GM12872 (cell line): ENCODE data around the gene SENP1.

ENCODE experiments used
- CTCF ChIP-seq: IDR thresholded peaks from 3 replicates; pipeline ENCODE4 v1.5.1; 2011; ENCODE audit warnings: low read depth, mild to moderate bottlenecking, low read length, moderate library complexity; ENCODE audit not compliant: insufficient read depth

SENP1 gene

GRCh38 chr12:48025281-48025680, 80.6 kb downstream of the SENP1 start:
- no peak for TF ChIP-seq CTCF

DNA sequence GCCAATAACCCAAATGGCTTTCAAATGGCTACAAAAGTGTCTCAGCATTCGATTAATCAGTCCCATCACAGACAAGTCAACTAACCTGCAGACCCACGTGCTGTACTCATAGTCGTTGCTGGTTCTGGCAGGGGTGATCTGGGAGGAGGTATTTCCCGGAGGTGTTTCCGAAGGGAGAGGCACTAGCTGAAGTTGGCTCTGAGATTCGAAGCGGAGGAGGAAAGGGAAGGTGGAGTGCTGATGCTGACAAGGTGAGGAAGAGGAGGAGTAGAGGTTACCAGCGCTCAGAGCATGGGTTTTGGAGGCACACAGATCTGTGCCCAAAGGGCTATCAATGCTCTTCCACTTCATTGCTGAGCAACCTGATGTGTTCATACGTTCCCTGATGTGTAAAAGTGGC, 81.1 kb downstream of the SENP1 start:
- TF ChIP-seq CTCF, result no peak

DNA sequence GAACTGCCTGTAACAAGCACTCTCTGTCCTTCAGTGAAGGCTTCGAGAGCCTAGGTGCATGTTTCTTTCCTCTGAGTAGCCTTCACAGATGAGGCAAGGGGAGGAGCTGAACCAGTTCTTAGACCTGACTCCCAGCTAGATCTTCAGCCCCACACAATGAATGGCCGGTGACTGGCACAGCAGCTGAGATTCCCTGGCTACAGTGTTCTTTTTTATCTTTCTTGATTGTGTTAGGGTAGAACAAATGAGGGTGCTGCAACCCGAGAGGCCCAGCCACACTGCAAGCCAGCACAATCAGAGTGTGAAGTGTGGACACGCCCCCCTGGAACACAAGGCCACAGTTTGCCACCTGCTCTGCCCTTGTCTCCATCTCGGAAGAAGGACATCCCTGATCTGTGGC, 82.5 kb downstream of the SENP1 start:
- no peak for TF ChIP-seq CTCF

- TF ChIP-seq CTCF, result no peak
Measured at GRCh38 chr12:48022676-48023385, 83.0 kb downstream of the SENP1 start.

DNA sequence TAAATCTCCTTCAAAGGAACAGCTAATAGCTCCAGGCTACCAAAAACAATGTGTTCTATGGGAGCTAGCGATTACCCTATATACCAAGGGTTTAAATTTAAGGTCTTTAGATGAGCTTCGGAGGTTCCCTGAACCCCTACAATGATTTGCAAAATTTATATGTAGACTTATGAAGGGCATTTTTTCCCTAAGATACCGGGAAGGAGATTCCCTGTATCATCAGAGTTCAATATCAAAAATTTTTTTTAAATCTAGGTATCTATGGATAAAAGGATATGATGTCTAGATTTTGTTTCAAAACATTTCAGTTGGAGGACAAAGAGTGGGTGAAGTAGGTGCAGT, 83.7 kb downstream of the SENP1 start:
- no peak for TF ChIP-seq CTCF

GRCh38 chr12:48021485-48022179, 84.2 kb downstream of the SENP1 start:
- TF ChIP-seq CTCF, result no peak

DNA sequence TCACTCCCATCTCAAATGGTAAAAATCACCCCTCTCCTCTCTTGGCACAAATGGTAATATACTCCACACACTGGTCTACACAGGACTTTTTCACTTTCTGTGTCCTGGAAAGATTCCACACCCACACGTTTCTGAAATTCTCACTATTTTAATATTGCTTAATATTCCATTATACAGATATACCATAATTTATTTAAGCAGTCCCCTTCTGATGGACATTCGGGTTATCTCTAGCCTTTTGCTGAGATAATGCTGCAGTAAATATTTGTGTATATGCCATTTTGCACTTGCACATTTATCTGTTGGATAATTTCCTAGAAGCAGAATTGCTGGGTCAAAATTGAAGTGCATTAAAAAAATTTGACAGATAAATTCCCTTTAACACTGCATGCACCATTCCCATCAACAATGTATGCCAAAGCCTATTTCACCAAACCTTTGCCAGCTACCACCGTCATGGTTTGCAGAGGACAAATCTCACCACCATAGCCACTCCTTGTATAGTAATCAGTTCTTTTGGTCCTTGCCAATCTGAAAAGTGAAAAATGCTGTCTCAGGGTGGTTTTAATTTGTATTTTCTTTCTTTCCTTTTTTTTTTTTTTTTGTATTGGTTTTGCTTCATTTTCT, 86.1 kb downstream of the SENP1 start:
- no peak for TF ChIP-seq CTCF
